OCI-LY1 (cell line): ENCODE data around the gene CASKIN2.

Experiments used
- EZH2 ChIP-seq: fragments of 200-600 bp; sonication (generic), shearing (Covaris generic); IDR thresholded peaks from 2 replicates; pipeline ENCODE4 v1.8.0; 2017; ENCODE audit warnings: borderline replicate concordance, mixed run types, mild to moderate bottlenecking, antibody characterized with exemption, low read length, moderate library complexity, mixed read lengths
- TF ChIP-seq, protein P1 (sequence below): fragments of 200-600 bp; sonication (generic), shearing (Covaris generic); IDR thresholded peaks from 2 replicates; pipeline ENCODE4 v1.5.1; 2017; ENCODE audit warnings: mild to moderate bottlenecking, antibody characterized with exemption, low read length, moderate library complexity, mixed read lengths

GRCh38 chr17:75487351-75488070, 27.8 kb downstream of the CASKIN2 start:
- TF ChIP-seq, protein P1, sequence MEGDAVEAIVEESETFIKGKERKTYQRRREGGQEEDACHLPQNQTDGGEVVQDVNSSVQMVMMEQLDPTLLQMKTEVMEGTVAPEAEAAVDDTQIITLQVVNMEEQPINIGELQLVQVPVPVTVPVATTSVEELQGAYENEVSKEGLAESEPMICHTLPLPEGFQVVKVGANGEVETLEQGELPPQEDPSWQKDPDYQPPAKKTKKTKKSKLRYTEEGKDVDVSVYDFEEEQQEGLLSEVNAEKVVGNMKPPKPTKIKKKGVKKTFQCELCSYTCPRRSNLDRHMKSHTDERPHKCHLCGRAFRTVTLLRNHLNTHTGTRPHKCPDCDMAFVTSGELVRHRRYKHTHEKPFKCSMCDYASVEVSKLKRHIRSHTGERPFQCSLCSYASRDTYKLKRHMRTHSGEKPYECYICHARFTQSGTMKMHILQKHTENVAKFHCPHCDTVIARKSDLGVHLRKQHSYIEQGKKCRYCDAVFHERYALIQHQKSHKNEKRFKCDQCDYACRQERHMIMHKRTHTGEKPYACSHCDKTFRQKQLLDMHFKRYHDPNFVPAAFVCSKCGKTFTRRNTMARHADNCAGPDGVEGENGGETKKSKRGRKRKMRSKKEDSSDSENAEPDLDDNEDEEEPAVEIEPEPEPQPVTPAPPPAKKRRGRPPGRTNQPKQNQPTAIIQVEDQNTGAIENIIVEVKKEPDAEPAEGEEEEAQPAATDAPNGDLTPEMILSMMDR = no peak
- TF ChIP-seq EZH2 = no peak
